CD4-positive, alpha-beta T cell (primary cell): ENCODE data around the gene SGF29. TPM values are rescaled to one million over a fixed set of nuclear protein-coding genes. Genes with fewer than 3 reads are reported as not detected.
"Not testable (repeated sequence)": the region's sequence is repeated elsewhere in the genome, so short reads cannot be mapped to it uniquely, and the experiment has no call there.

Source experiments
- ATAC-seq: fragments of 200-7000 bp; cut with Tn5 transposase; one replicate; pipeline ENCODE4 v1.10.0; 2022; ENCODE audit warnings: mild to moderate bottlenecking; ENCODE audit not compliant: poor library complexity
- CTCF ChIA-PET: fragments of 350-600 bp; sonication (Branson Sonifier 250); formaldehyde crosslinking; loops from one replicate; lab custom pipeline; 2021; ENCODE audit warnings: antibody characterized with exemption, inconsistent platforms; lab: Charles Lee
- POLR2A ChIA-PET: fragments of 350-600 bp; sonication (Branson Sonifier 250); formaldehyde crosslinking; loops from one replicate; lab custom pipeline; 2021; ENCODE audit warnings: antibody characterized with exemption, inconsistent platforms; lab: Charles Lee
- DNase-seq, 14 experiments: peaks; one replicate each; pipeline ENCODE4 v3.0.0-alpha.2; 2013 to 2020; ENCODE audit warnings: mixed read lengths in 2 of 14
- H3K27ac ChIP-seq, 2 donors: one replicate each; pipeline versions ENCODE4 v1.5.1 to v1.7.0; 2013; ENCODE audit warnings: low read length in 2 of 2, low read depth in 1 of 2, mild to moderate bottlenecking in 1 of 2
- H3K27me3 ChIP-seq, 2 experiments: 1 replicate in 1 of 2; 2 replicates in 1 of 2; pipeline versions ENCODE4 v1.6.1 to v1.7.0; 2013; ENCODE audit warnings: low read length in 2 of 2, control low read depth in 1 of 2, mild to moderate bottlenecking in 1 of 2, moderate library complexity in 1 of 2; ENCODE audit not compliant: insufficient read depth in 2 of 2, control insufficient read depth in 1 of 2
- H3K36me3 ChIP-seq: one replicate; pipeline ENCODE4 v1.6.1; 2013; ENCODE audit warnings: low read length, control low read depth; ENCODE audit not compliant: insufficient read depth
- H3K4me1 ChIP-seq: one replicate; pipeline ENCODE4 v1.6.1; 2013; ENCODE audit warnings: low read length, control low read depth; ENCODE audit not compliant: insufficient read depth
- H3K4me3 ChIP-seq: one replicate; pipeline ENCODE4 v1.5.1; 2013; ENCODE audit warnings: mild to moderate bottlenecking, low read length, moderate library complexity
- H3K9me3 ChIP-seq, 2 experiments: 1 replicate in 1 of 2; 2 replicates in 1 of 2; pipeline versions ENCODE4 v1.6.1 to v1.7.0; 2013; ENCODE audit warnings: low read length in 2 of 2, mild to moderate bottlenecking in 2 of 2, control low read depth in 1 of 2, moderate library complexity in 1 of 2; ENCODE audit not compliant: control insufficient read depth in 1 of 2, insufficient read depth in 1 of 2
- H3K27ac Mint-ChIP-seq: one replicate; pipeline ENCODE4 v1.8.0; 2020; ENCODE audit warnings: mixed read lengths
- H3K27me3 Mint-ChIP-seq: one replicate; pipeline ENCODE4 v1.8.0; 2021; ENCODE audit warnings: mixed read lengths
- H3K36me3 Mint-ChIP-seq: one replicate; pipeline ENCODE4 v1.8.0; 2021; ENCODE audit warnings: low read depth, mixed read lengths
- H3K4me1 Mint-ChIP-seq: one replicate; pipeline ENCODE4 v1.8.0; 2021; ENCODE audit warnings: low read depth, mixed read lengths
- H3K4me3 Mint-ChIP-seq: one replicate; pipeline ENCODE4 v1.8.0; 2020; ENCODE audit warnings: mild to moderate bottlenecking, mixed read lengths
- H3K9me3 Mint-ChIP-seq: one replicate; pipeline ENCODE4 v1.8.0; 2020; ENCODE audit warnings: mixed read lengths
- intact Hi-C, 2 experiments: fragments of 100-400 bp; cut with DNase I in 1 of 2; cut with micrococcal nuclease in 1 of 2; formaldehyde crosslinking; loops; one replicate each; pipeline versions ENCODE4 v1.15.1 to v1.9.0; 2023 to 2025; cut with DNase I, micrococcal nuclease
- total RNA-seq, 174 experiments: library from RNA in 2 of 174; stranded (reverse) in 2 of 174; gene quantifications; one replicate each; pipeline ENCODE4 v1.2.3 and lab custom pipeline; 2021 to 2026
- TF ChIP-seq, protein P1 (sequence below): fragments of 200-600 bp; IDR thresholded peaks from one replicate; pipeline ENCODE4 v1.8.0; 2022; ENCODE audit warnings: antibody characterized with exemption, mild to moderate bottlenecking

The SGF29 gene
- total RNA-seq, 2 experiments from 2014 or later, result 38.9 to 40.3 TPM

- TF ChIP-seq, protein P1, sequence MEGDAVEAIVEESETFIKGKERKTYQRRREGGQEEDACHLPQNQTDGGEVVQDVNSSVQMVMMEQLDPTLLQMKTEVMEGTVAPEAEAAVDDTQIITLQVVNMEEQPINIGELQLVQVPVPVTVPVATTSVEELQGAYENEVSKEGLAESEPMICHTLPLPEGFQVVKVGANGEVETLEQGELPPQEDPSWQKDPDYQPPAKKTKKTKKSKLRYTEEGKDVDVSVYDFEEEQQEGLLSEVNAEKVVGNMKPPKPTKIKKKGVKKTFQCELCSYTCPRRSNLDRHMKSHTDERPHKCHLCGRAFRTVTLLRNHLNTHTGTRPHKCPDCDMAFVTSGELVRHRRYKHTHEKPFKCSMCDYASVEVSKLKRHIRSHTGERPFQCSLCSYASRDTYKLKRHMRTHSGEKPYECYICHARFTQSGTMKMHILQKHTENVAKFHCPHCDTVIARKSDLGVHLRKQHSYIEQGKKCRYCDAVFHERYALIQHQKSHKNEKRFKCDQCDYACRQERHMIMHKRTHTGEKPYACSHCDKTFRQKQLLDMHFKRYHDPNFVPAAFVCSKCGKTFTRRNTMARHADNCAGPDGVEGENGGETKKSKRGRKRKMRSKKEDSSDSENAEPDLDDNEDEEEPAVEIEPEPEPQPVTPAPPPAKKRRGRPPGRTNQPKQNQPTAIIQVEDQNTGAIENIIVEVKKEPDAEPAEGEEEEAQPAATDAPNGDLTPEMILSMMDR, result no peak
- ChIA-PET POLR2A (no interaction called here), CTCF (no interaction called here)
- H3K4me3 Mint-ChIP-seq, result no peak overlapping the region
- no peaks in the 10 kb centered on the region for H3K27me3 ChIP-seq
- H3K36me3 Mint-ChIP-seq, result peaks cover 44% of the 10 kb centered on the region
- no peak for ATAC-seq
- H3K4me1 Mint-ChIP-seq, result peaks cover 8% of the 10 kb centered on the region
- H3K27me3 Mint-ChIP-seq, result no peaks in the 10 kb centered on the region
- H3K9me3 Mint-ChIP-seq, result no peaks in the 10 kb centered on the region
- H3K36me3 ChIP-seq, result peaks cover 30% of the 10 kb centered on the region
- H3K27ac ChIP-seq, result no peak overlapping the region
- no peak overlapping the region for H3K4me3 ChIP-seq
- no peak for DNase-seq
- H3K9me3 ChIP-seq, result no peaks in the 10 kb centered on the region
- peaks cover 1% of the 10 kb centered on the region for H3K4me1 ChIP-seq
- intact Hi-C loops, result loop anchor here in 1 of 2 experiments (5.0 kb wide), 1 partner anchor 71 kb away; no protein-coding TSS in a partner anchor
- peak overlapping the region; percentile 45 for H3K27ac Mint-ChIP-seq
Measured at GRCh38 chr16:28592979-28593553, 39.3 kb downstream of the SGF29 start.

- CTCF ChIA-PET, intact Hi-C loops, H3K27me3 Mint-ChIP-seq, H3K27ac Mint-ChIP-seq, H3K4me3 ChIP-seq, H3K9me3 Mint-ChIP-seq, DNase-seq, H3K27ac ChIP-seq, H3K4me1 Mint-ChIP-seq, H3K9me3 ChIP-seq, H3K27me3 ChIP-seq, ATAC-seq, H3K4me1 ChIP-seq, POLR2A ChIA-PET, H3K4me3 Mint-ChIP-seq: not testable (repeated sequence)
- H3K36me3 ChIP-seq, result peaks cover 13% of the 10 kb centered on the region
- H3K36me3 Mint-ChIP-seq, result peaks cover 23% of the 10 kb centered on the region
Measured at GRCh38 chr16:28595451-28595850, 41.7 kb downstream of the SGF29 start.

GRCh38 chr16:28596115-28596630 lies 42.5 kb downstream of the SGF29 start:
- Histone ChIP-seq H3K27me3 (no peaks in the 10 kb centered on the region), H3K36me3 (peaks cover 6% of the 10 kb centered on the region), H3K4me1 (peaks cover 3% of the 10 kb centered on the region), H3K27ac (no peak overlapping the region), H3K4me3 (no peak overlapping the region), H3K9me3 (no peaks in the 10 kb centered on the region)
- Mint-ChIP-seq H3K4me1 (peaks cover 8% of the 10 kb centered on the region), H3K27me3 (no peaks in the 10 kb centered on the region), H3K36me3 (peaks cover 16% of the 10 kb centered on the region), H3K4me3 (no peak overlapping the region), H3K27ac (no peak overlapping the region), H3K9me3 (no peaks in the 10 kb centered on the region)
- DNase-seq (no peak), ATAC-seq (no peak)
- TF ChIP-seq, protein P1, result no peak
- ChIA-PET POLR2A (interaction anchor here (0.9 kb wide), 1 partner anchor 27 kb away, joined by 3 read pairs; no protein-coding TSS in a partner anchor), CTCF (no interaction called here)
- intact Hi-C loops, result no loop called here
